K562 treated with DMSO at 1 percent for 4 hours (cell line): ENCODE measurements around the gene NEXMIF. TPM values are rescaled to one million over a fixed set of nuclear protein-coding genes. Genes with fewer than 3 reads are reported as not detected.

ENCODE experiments used
- total RNA-seq: library from RNA; unstranded; fragments of 300-600 nt; gene quantifications from 2 replicates; pipeline ENCODE4 v1.2.3, GENCODE V29; 2022; ENCODE audit not compliant: insufficient read depth

The NEXMIF gene
- total RNA-seq: not detected in 2 replicates

DNA sequence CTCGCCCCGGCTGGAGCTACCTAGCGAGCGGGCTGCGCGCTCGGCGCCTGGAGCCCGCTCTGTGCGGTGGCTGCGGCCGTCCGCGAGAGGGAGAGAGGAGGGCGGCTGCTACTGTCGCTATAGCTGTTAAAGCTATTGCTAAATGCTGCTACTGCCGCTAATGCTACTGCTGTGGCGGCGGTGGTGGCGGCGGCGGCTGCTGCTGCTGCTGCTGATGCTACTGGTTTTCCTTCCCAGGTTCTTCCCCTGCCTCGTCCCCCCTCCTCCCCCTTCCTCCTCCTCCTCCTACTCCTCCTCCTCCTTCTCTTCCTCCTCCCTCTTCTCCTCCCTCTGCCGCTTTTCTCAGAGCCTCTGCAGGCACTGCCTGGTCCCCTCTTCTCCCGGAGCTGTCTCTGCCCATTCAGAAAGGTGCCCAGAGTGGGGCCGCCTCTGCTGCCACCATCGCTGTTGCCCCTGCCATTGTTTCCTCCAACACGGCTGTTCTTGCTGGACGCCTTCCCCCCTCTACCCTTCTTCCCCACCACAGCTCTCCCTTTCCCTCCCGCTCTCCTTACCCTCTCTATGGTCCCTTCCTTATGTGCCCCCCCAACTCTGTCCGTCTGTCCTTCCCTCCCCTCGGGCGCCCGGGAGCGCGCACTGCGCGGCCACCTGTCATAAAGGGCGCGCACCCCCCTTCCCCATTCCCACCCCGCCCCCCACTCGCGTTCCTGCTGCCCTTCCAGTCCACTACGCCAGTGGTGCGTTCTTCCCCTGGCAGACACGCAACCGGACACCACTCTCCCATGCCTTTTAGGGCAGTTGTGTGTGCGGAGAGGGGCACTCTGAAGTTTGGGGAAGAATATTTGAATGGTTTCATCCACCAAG lies at the start of gene NEXMIF:
TSS of gene NEXMIF (minus strand) at position 228 of the 864 bp plus-strand sequence.

Other genes starting within 250 kb of the NEXMIF start
- gene ABCB7, start 230.8 kb upstream of the NEXMIF start, total RNA-seq: 21.2 and 23.6 TPM in 2 replicates